ENCODE data around the gene TMEM88. TPM values are rescaled to one million over a fixed set of nuclear protein-coding genes. Genes with fewer than 3 reads are reported as not detected.

Gene TMEM88
- total RNA-seq, 4 donors from 2014 or later: 1.5 to 3.8 (median 1.6) TPM; not detected in 1

GRCh38 chr17:7894866-7895265 lies 40.0 kb downstream of the TMEM88 start:
- WGBS, 2 donors: 87% methylated on average over 6 to 8 of the region's 8 CpGs
- H3K4me3 ChIP-seq: no peak overlapping the region
- no peak for DNase-seq
- H3K36me3 ChIP-seq: peaks cover 34 to 100% (median 56%) of the 10 kb centered on the region in 3 donors
- no peaks in the 10 kb centered on the region for H3K9me3 ChIP-seq
- peaks cover 2 to 10% (median 3%) of the 10 kb centered on the region in 3 donors for H3K4me1 ChIP-seq
- intact Hi-C loops (cut with DNase I): no loop called here
- no peak overlapping the region for H3K27ac ChIP-seq
- no peaks in the 10 kb centered on the region for H3K27me3 ChIP-seq
- TF ChIP-seq POLR2A (IDR thresholded peaks at IDR 0.05) (no peak), CTCF (IDR thresholded peaks at IDR 0.05) (no peak)

DNA sequence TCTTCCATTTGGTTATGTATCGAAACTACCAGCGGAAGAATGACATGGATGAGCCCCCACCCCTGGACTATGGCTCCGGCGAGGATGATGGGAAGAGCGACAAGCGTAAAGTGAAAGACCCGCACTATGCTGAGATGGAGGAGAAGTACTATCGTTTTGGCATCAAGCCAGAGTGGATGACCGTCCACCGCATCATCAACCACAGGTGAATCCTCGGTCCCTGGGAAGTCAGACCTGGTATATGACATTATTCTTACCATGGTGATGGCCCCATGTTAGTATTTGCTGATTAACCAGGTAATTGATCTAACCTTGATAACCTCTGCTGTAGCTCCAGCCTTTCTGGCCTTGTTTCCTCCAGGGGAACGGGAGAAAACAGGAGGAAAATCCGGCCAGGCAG lies 42.2 kb downstream of the TMEM88 start:
- intact Hi-C loops (cut with DNase I): no loop called here
- no peak overlapping the region for H3K27ac ChIP-seq
- H3K27me3 ChIP-seq: no peaks in the 10 kb centered on the region
- H3K9me3 ChIP-seq: no peaks in the 10 kb centered on the region
- 82 to 87% methylated on average over 11 to 13 of the region's 13 CpGs for WGBS, 2 donors
- peaks cover 33 to 100% (median 58%) of the 10 kb centered on the region in 3 donors for H3K36me3 ChIP-seq
- DNase-seq: no peak
- H3K4me3 ChIP-seq: no peak overlapping the region
- H3K4me1 ChIP-seq: no peaks in the 10 kb centered on the region
- TF ChIP-seq POLR2A (IDR thresholded peaks at IDR 0.05) (no peak), CTCF (IDR thresholded peaks at IDR 0.05) (no peak)

DNA sequence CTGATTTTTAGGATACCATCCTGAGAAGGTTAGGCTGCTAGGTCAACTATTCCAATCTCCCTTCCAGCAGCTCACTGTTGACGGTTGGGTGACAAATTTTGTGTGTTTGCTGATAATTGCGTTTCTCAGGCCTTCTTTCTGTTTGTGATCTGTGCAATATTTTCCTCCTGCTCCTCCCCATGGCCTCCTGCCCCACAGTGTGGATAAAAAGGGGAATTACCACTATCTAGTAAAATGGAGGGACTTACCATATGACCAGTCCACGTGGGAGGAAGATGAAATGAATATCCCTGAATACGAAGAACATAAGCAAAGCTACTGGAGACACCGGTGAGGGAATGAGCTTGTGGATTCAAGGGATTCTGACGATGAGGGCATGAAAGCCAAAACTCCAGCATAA lies 42.9 kb downstream of the TMEM88 start:
- no peak for DNase-seq
- Histone ChIP-seq H3K36me3 (peaks cover 34 to 100% (median 59%) of the 10 kb centered on the region in 3 donors), H3K4me1 (no peaks in the 10 kb centered on the region), H3K9me3 (no peaks in the 10 kb centered on the region), H3K4me3 (no peak overlapping the region), H3K27me3 (no peaks in the 10 kb centered on the region), H3K27ac (no peak overlapping the region)
- TF ChIP-seq CTCF (IDR thresholded peaks at IDR 0.05): peak in 5 of 6 experiments; percentile 27 to 65 (median 47)
- no peak for TF ChIP-seq POLR2A (IDR thresholded peaks at IDR 0.05)
- 38% methylated on average over 6 of the region's 6 CpGs for WGBS, 2 donors
- intact Hi-C loops (cut with DNase I): no loop called here

- WGBS, 2 donors: 64 to 65% methylated on average over 16 to 20 of the region's 22 CpGs
Observed at GRCh38 chr17:7903154-7904103, 48.6 kb downstream of the TMEM88 start.

More at GRCh38 chr17:7903154-7904103, 48.6 kb downstream of the TMEM88 start:
- peaks cover 47 to 100% (median 68%) of the 10 kb centered on the region in 3 donors for H3K36me3 ChIP-seq
- no peak for DNase-seq
- TF ChIP-seq POLR2A (IDR thresholded peaks at IDR 0.05): no peak
- no peak for TF ChIP-seq CTCF (IDR thresholded peaks at IDR 0.05)
- no peaks in the 10 kb centered on the region for H3K27me3 ChIP-seq
- no peak overlapping the region for H3K4me3 ChIP-seq
- H3K27ac ChIP-seq: no peak overlapping the region
- no peaks in the 10 kb centered on the region for H3K4me1 ChIP-seq
- intact Hi-C loops (cut with DNase I): no loop called here
- H3K9me3 ChIP-seq: no peaks in the 10 kb centered on the region

Other genes starting within 250 kb of the TMEM88 start
- gene FXR2, start 240.2 kb upstream of the TMEM88 start, total RNA-seq: 10 to 100 TPM; 17.2 to 24.0 (median 20.6) TPM
- 10 to 100 TPM; 20.5 to 55.9 (median 31.3) TPM for gene SAT2, start 227.2 kb upstream of the TMEM88 start, total RNA-seq
- not detected for gene SHBG, start 224.9 kb upstream of the TMEM88 start, total RNA-seq
- 1 to 10 TPM in 1 of 4 donors, under 1 TPM in 2, not detected in 1; 0.09 to 1.5 (median 0.21) TPM for gene ATP1B2, start 204.1 kb upstream of the TMEM88 start, total RNA-seq
- 10 to 100 TPM; 26.6 to 35.1 (median 33.9) TPM for gene TP53, start 167.6 kb upstream of the TMEM88 start, total RNA-seq
- 1 to 10 TPM; 3.5 to 6.0 (median 3.8) TPM for gene WRAP53, start 166.6 kb upstream of the TMEM88 start, total RNA-seq
- 1 to 10 TPM in 3 of 4 donors, under 1 TPM in 1; 0.70 to 2.7 (median 1.9) TPM for gene EFNB3, start 149.9 kb upstream of the TMEM88 start, total RNA-seq
- under 1 TPM in 3 of 4 donors, not detected in 1; under 0.01 to 0.04 (median 0.03) TPM for gene DNAH2, start 137.3 kb upstream of the TMEM88 start, total RNA-seq
- gene KDM6B, start 20.8 kb upstream of the TMEM88 start, total RNA-seq: 10 to 100 TPM in 1 of 4 donors, 1 to 10 TPM in 3; 6.7 to 14.6 (median 7.5) TPM
- gene NAA38, start 2.5 kb downstream of the TMEM88 start, total RNA-seq: 10 to 100 TPM; 45.2 to 80.1 (median 74.8) TPM
- 1 to 10 TPM; 3.8 to 9.3 (median 7.5) TPM for gene CYB5D1, start 2.9 kb downstream of the TMEM88 start, total RNA-seq
- 10 to 100 TPM; 57.7 to 93.5 (median 73.0) TPM for gene CHD3, start 33.7 kb downstream of the TMEM88 start, total RNA-seq
- gene RNF227, start 61.2 kb downstream of the TMEM88 start, total RNA-seq: 1 to 10 TPM in 3 of 4 donors, under 1 TPM in 1; 0.94 to 8.6 (median 5.7) TPM
- gene KCNAB3, start 74.8 kb downstream of the TMEM88 start, total RNA-seq: 1 to 10 TPM in 1 of 4 donors, under 1 TPM in 1, not detected in 2; 0.95 to 1.1 TPM
- 10 to 100 TPM; 31.3 to 71.1 (median 40.3) TPM for gene TRAPPC1, start 76.9 kb downstream of the TMEM88 start, total RNA-seq
- 10 to 100 TPM; 12.4 to 21.4 (median 13.5) TPM for gene CNTROB, start 77.1 kb downstream of the TMEM88 start, total RNA-seq
- gene GUCY2D, start 147.5 kb downstream of the TMEM88 start, total RNA-seq: not detected
- gene ALOX15B, start 184.0 kb downstream of the TMEM88 start, total RNA-seq: 100 to 1,000 TPM in 1 of 4 donors, 10 to 100 TPM in 3; 24.0 to 104 (median 50.5) TPM
- gene ALOX12B, start 232.7 kb downstream of the TMEM88 start, total RNA-seq: 10 to 100 TPM in 2 of 4 donors, 1 to 10 TPM in 1, under 1 TPM in 1; 0.76 to 34.6 (median 10.8) TPM

Measured in esophagus squamous epithelium (tissue), 5 donors.